Loucy (cell line): ENCODE data around the gene CLEC4M.

Source experiments
- H2AFZ ChIP-seq: fragments of 200-600 bp; sonication (generic); 2 replicates; pipeline ENCODE4 v1.6.0; 2016; ENCODE audit warnings: antibody characterized with exemption, mild to moderate bottlenecking, low read length, moderate library complexity
- H3F3A ChIP-seq: fragments of 200-600 bp; 2 replicates; pipeline ENCODE4 v1.6.0; 2016; ENCODE audit warnings: antibody characterized with exemption, low read depth, mild to moderate bottlenecking
- H3K27me3 ChIP-seq: fragments of 200-600 bp; sonication (generic); 2 replicates; pipeline ENCODE4 v1.6.1; 2014; ENCODE audit warnings: low read length, mild to moderate bottlenecking; ENCODE audit not compliant: insufficient read depth, poor library complexity, severe bottlenecking
- H3K36me3 ChIP-seq: fragments of 200-600 bp; sonication (generic); 2 replicates; pipeline ENCODE4 v1.6.1; 2016; ENCODE audit warnings: low read length; ENCODE audit not compliant: insufficient read depth
- H3K4me1 ChIP-seq: fragments of 200-600 bp; sonication (generic); 2 replicates; pipeline ENCODE4 v1.5.1; 2014; ENCODE audit warnings: low read length, mild to moderate bottlenecking; ENCODE audit not compliant: insufficient read depth, poor library complexity, severe bottlenecking
- H3K4me2 ChIP-seq: fragments of 200-600 bp; sonication (generic); 2 replicates; pipeline ENCODE4 v1.6.0; 2014; ENCODE audit warnings: antibody characterized with exemption, low read length, low read depth, mild to moderate bottlenecking; ENCODE audit not compliant: poor library complexity, severe bottlenecking
- H3K4me3 ChIP-seq: fragments of 200-600 bp; sonication (generic); 2 replicates; pipeline ENCODE4 v1.5.1; 2014; ENCODE audit warnings: low read length, mild to moderate bottlenecking, mixed read lengths; ENCODE audit not compliant: poor library complexity, severe bottlenecking
- H3K79me2 ChIP-seq: fragments of 200-600 bp; sonication (generic); 2 replicates; pipeline ENCODE4 v1.6.1; 2014; ENCODE audit warnings: low read length; ENCODE audit not compliant: insufficient read depth
- H3K9ac ChIP-seq: fragments of 200-600 bp; sonication (generic); 2 replicates; pipeline ENCODE4 v1.6.0; 2014; ENCODE audit warnings: mild to moderate bottlenecking, low read depth, low read length, moderate library complexity; ENCODE audit not compliant: poor library complexity, severe bottlenecking
- H3K9me2 ChIP-seq: fragments of 200-600 bp; sonication (generic); replicated peaks from 2 replicates; pipeline ENCODE4 v1.6.1; 2016; ENCODE audit warnings: low read depth, low read length, mixed read lengths
- H3K9me3 ChIP-seq: fragments of 200-600 bp; sonication (generic); 2 replicates; pipeline ENCODE4 v1.6.1; 2014; ENCODE audit warnings: mild to moderate bottlenecking, antibody characterized with exemption, low read length, low read depth; ENCODE audit not compliant: insufficient read depth
- H4K20me1 ChIP-seq: fragments of 200-600 bp; sonication (generic); 2 replicates; pipeline ENCODE4 v1.6.0; 2014; ENCODE audit warnings: antibody characterized with exemption, low read length, mild to moderate bottlenecking; ENCODE audit not compliant: insufficient read depth, poor library complexity, severe bottlenecking
- EZH2phosphoT487 ChIP-seq: fragments of 200-600 bp; IDR thresholded peaks from 2 replicates; pipeline ENCODE4 v1.6.1; 2018; ENCODE audit warnings: antibody characterized with exemption, mild to moderate bottlenecking, moderate library complexity, borderline replicate concordance
- TF ChIP-seq, protein P1 (sequence below): fragments of 200-600 bp; sonication (generic); conservative IDR thresholded peaks from 2 replicates; pipeline ENCODE4 v1.5.1; 2014; ENCODE audit warnings: mild to moderate bottlenecking, antibody characterized with exemption, low read length

CLEC4M gene

GRCh38 chr19:7725791-7726190, 37.3 kb upstream of the CLEC4M start:
- H3K79me2 ChIP-seq: no peaks in the 10 kb centered on the region
- no peaks in the 10 kb centered on the region for H3K27me3 ChIP-seq

DNA sequence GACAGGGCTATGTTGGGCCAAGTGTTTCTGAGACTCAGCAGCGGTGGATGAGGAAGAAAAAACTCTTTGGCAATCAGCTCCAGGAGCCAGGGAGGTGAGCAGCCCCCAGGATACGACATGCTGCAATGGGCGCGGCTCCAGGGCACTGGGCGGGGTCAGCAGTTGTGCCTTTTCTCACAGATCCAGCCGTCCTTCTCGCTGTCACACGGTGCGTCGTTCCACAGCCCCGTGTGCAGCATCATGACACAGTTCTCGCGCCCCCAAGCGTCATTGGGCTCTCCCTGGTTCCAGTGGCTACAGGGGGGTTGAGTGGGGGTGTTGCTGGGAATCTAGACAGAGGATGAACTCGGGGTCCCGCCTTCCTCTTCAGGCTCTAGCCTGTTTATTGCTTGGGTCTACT, 33.8 kb upstream of the CLEC4M start:
- H3K9me3 ChIP-seq: no peaks in the 10 kb centered on the region
- no peak overlapping the region for H3K4me3 ChIP-seq
- H2AFZ ChIP-seq: no peak overlapping the region
- no peaks in the 10 kb centered on the region for H3K36me3 ChIP-seq
- no peaks in the 10 kb centered on the region for H4K20me1 ChIP-seq
- no peaks in the 10 kb centered on the region for H3K9me2 ChIP-seq
- H3K4me2 ChIP-seq: no peak overlapping the region
- H3K9ac ChIP-seq: no peak overlapping the region
- H3K27me3 ChIP-seq: no peaks in the 10 kb centered on the region
- H3F3A ChIP-seq: no peaks in the 10 kb centered on the region
- TF ChIP-seq EZH2phosphoT487: no peak
- TF ChIP-seq, protein P1, sequence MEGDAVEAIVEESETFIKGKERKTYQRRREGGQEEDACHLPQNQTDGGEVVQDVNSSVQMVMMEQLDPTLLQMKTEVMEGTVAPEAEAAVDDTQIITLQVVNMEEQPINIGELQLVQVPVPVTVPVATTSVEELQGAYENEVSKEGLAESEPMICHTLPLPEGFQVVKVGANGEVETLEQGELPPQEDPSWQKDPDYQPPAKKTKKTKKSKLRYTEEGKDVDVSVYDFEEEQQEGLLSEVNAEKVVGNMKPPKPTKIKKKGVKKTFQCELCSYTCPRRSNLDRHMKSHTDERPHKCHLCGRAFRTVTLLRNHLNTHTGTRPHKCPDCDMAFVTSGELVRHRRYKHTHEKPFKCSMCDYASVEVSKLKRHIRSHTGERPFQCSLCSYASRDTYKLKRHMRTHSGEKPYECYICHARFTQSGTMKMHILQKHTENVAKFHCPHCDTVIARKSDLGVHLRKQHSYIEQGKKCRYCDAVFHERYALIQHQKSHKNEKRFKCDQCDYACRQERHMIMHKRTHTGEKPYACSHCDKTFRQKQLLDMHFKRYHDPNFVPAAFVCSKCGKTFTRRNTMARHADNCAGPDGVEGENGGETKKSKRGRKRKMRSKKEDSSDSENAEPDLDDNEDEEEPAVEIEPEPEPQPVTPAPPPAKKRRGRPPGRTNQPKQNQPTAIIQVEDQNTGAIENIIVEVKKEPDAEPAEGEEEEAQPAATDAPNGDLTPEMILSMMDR: no peak
- no peaks in the 10 kb centered on the region for H3K4me1 ChIP-seq
- H3K79me2 ChIP-seq: no peaks in the 10 kb centered on the region

More at GRCh38 chr19:7725791-7726190, 37.3 kb upstream of the CLEC4M start:
- no peaks in the 10 kb centered on the region for H3F3A ChIP-seq
- H3K9me3 ChIP-seq: no peaks in the 10 kb centered on the region
- no peaks in the 10 kb centered on the region for H3K36me3 ChIP-seq
- H3K4me1 ChIP-seq: no peaks in the 10 kb centered on the region
- H3K4me2 ChIP-seq: no peak overlapping the region
- H3K9ac ChIP-seq: no peak overlapping the region
- H3K4me3 ChIP-seq: no peak overlapping the region
- H2AFZ ChIP-seq: no peak overlapping the region
- H3K9me2 ChIP-seq: no peaks in the 10 kb centered on the region
- TF ChIP-seq EZH2phosphoT487: no peak
- TF ChIP-seq, protein P1: no peak
- H4K20me1 ChIP-seq: no peaks in the 10 kb centered on the region

DNA sequence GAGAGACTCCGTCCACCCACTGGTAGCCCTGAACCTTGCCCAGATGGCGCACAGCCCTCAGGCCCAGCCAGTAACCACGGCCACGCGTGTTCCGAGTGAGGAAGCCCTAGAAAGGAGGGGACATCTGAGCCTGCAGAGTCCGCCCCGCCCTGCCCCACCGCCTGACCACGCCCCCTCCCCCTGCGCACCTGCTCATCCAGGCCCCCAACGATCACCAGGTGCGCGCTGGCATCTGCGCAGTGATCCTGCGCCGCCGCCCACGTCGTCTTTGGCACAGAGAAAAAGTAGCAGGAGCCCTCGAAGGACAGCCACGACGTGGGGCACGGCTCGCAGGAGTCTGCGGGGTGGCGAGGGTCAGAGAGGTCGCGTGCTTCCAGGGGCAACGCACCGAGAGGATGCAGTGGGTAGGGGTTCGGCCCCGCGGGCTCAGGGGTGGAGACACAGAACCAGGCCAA, 33.2 kb upstream of the CLEC4M start:
- Histone ChIP-seq H3F3A (no peaks in the 10 kb centered on the region), H3K36me3 (no peaks in the 10 kb centered on the region), H3K27me3 (no peaks in the 10 kb centered on the region), H3K4me3 (no peak overlapping the region), H3K9ac (no peak overlapping the region), H3K9me3 (no peaks in the 10 kb centered on the region), H3K79me2 (no peaks in the 10 kb centered on the region), H4K20me1 (no peaks in the 10 kb centered on the region), H3K4me1 (no peaks in the 10 kb centered on the region), H3K4me2 (no peak overlapping the region), H2AFZ (no peak overlapping the region), H3K9me2 (no peaks in the 10 kb centered on the region)
- TF ChIP-seq, protein P1: no peak
- TF ChIP-seq EZH2phosphoT487: no peak
